ENCODE measurements around the gene TBC1D1. TPM values are rescaled to one million over a fixed set of nuclear protein-coding genes. Genes with fewer than 3 reads are reported as not detected.

Gene TBC1D1
- total RNA-seq, 1 donor = 59.9 TPM

DNA sequence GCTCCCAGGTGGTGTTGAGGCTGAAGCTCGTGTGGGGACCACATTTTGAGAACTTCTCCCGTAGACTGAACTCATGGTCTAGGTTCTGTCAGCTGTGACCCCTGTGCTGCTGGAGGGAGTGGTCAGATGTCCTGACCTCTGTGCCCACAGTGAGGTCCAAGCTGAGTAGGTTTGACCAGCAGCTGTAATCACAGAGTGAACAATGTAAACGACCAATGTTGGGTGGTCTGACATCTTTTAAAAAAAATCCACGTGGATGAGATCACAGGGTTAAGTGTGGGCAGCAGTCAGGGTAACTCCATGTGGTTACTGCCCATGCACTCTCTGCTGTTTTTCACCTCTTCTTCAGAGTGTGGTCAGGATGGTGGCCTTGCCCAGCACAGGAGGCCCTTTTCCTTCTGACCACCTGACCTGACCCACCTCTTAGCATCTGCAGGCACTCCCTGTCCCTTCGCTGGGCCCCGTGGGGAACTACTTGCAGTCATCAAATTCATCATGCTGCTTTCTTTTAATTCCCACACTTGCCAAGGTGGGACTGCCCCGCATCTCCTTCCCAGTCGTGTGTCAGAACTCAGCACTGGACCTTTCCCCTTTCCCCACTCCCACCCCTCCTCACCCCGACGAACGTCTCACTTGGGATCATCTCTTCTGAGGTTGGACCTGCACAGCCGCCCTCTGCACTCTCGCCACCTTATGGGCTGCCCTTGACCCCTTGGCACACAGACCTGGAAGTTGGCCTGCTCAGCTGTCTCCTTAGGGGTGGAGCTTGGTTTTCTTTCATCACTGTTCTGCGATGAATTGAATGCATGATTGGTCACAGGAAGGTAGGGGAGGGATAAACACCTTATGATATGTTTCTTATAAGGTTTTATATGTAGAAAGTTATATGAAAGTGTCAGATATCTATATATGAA, 189.4 kb downstream of the TBC1D1 start:
- TF ChIP-seq, protein P1, sequence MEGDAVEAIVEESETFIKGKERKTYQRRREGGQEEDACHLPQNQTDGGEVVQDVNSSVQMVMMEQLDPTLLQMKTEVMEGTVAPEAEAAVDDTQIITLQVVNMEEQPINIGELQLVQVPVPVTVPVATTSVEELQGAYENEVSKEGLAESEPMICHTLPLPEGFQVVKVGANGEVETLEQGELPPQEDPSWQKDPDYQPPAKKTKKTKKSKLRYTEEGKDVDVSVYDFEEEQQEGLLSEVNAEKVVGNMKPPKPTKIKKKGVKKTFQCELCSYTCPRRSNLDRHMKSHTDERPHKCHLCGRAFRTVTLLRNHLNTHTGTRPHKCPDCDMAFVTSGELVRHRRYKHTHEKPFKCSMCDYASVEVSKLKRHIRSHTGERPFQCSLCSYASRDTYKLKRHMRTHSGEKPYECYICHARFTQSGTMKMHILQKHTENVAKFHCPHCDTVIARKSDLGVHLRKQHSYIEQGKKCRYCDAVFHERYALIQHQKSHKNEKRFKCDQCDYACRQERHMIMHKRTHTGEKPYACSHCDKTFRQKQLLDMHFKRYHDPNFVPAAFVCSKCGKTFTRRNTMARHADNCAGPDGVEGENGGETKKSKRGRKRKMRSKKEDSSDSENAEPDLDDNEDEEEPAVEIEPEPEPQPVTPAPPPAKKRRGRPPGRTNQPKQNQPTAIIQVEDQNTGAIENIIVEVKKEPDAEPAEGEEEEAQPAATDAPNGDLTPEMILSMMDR (IDR thresholded peaks at IDR 0.05; ENCODE audit: insufficient read depth, low read length) = no peak
- H3K4me3 ChIP-seq (ENCODE audit: low read depth, low read length) = no peak overlapping the region
- no peak for DNase-seq (ENCODE audit: low read depth)

DNA sequence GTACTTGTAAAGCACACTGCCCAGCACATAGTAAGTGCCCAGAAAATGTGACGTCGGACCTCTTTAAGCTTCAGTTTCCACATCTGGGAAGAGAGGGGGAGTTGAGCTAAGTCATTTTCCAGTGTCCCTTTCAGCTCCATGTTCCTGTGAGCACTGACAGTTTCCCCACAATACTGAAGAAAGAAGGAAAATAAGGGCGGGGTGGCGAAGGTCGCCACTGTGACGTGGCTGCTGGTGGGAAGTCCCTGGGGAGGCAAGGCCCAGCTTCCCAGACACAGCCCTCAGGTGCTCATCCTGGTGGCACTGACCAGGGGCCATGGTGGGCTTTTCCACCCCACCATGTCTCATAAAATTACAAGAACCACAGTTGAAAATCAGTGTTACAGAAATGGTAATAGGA, 191.1 kb downstream of the TBC1D1 start:
- DNase-seq (ENCODE audit: low read depth) = no peak
- TF ChIP-seq, protein P1 (IDR thresholded peaks at IDR 0.05; ENCODE audit: insufficient read depth, low read length) = no peak
- no peak overlapping the region for H3K4me3 ChIP-seq (ENCODE audit: low read depth, low read length)

DNA sequence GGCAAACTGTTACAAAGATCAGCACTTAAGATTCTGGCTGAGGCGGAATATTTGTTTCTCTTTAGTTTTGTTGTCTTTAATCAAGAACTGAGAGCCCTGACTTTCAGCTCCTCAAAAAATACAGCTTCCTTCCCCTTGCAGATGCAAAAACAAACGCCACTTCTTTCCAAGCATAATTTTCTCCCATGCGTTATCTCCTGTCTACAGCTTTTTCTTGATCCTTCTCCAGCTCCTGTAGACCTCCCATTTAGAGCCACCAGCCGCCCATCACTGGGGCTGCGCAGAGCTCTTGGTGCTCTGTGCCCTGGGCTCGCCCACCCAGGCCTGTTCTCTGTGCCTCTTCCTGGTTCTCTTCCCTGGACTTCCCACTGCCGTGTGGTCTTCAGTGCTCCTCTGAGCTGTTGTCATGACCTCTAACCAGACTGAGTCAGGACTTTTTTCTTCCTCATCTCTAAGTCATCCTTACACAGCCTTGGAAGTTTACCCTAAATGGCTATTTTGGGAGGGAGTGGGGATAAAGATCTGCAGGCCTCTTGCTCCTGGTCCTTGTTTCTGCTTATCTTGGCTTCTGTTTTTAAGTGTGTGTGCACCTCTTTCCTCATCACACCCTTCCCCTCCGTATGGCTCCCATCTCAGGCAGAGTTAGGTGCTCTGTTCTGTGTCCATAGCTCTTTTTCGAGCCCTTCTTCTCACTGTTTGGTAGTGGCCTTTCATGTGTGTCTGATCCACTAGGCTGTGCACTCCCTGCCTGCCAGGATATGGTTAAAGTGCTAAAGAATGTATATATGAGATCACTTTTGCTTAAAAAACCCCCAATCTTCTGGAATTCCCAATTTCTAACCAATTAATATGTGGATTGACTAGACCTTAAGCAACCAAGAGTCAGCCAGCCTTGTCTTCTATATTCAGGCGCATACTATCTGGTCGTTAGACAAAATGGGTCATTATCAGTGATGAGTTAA, 191.8 kb downstream of the TBC1D1 start:
- peak; percentile 86 for DNase-seq (ENCODE audit: low read depth)
- H3K4me3 ChIP-seq (ENCODE audit: low read depth, low read length) = no peak overlapping the region
- TF ChIP-seq, protein P1 (IDR thresholded peaks at IDR 0.05; ENCODE audit: insufficient read depth, low read length) = no peak

DNA sequence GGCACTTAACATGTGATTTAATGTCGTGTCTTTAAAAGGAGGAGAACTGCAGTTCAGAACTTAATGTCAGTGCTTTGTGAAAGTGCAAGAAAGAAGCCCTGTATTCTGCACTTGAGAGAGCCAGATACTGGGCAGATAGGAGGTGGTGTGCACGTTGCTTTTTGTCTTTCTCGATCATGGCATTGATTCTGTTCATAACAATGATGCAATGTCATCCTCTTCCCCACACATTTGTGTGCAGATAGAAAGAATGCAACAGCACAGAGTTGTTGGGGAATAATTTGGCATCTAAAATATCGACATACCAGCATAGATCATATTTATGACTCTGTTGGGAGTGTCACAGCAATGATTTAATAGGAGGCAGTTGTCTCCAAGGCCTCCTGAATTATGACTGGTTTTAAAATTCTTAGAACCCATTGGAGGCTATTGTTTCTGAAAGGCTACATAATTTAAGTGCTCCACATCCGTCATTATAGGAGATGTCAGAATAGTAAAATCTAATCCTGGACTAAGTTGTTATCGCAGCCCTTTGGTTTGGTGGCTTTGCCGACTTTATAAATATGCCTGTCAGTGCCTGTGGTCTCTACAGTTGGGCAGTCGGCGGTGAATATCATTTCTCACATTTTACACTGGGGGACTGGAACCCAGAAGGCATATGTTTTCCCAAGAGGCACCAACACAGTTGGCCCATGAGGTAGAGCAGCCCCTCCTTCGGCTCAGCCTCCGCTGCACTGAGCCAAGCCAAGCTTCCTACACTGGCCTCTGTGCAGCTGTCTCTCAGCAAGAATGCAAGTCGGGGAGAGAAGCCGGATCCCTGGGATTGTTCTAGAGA, 194.2 kb downstream of the TBC1D1 start:
- TF ChIP-seq, protein P1 (IDR thresholded peaks at IDR 0.05; ENCODE audit: insufficient read depth, low read length) = no peak
- DNase-seq (ENCODE audit: low read depth) = peak; percentile 70
- H3K4me3 ChIP-seq (ENCODE audit: low read depth, low read length) = no peak overlapping the region

DNA sequence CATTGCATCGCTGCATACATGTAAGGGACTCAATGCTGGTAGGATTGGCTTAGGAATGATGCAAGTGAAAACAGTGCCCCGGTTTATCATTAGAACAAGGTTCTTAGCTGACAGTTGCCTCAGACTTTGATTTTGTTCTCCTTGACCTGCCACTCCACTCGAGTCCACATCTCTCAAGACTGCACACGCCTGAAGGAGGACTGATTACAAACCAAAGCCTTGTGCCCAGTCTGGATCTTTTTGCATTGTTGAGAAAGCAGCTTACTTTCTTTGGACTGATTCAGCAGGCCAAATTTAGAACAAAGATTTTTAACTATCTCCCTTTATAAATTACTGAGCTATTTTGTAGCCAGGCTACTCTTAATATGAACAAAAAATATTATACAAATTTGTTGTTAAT, 194.9 kb downstream of the TBC1D1 start:
- TF ChIP-seq, protein P1 (IDR thresholded peaks at IDR 0.05; ENCODE audit: insufficient read depth, low read length) = no peak
- DNase-seq (ENCODE audit: low read depth) = peak; percentile 62
- H3K4me3 ChIP-seq (ENCODE audit: low read depth, low read length) = no peak overlapping the region

All from fibroblast of the aortic adventitia (primary cell).